Lower leg skin (tissue), 4 donors: ENCODE measurements around the gene STAC2. TPM values are rescaled to one million over a fixed set of nuclear protein-coding genes. Genes with fewer than 3 reads are reported as not detected.

Experiments used
- DNase-seq, 2 donors: peaks; one replicate each; pipeline ENCODE4 v3.0.0-alpha.2; 2019; ENCODE audit warnings: low spot score in 2 of 2
- H3K4me3 ChIP-seq: fragments of 200-600 bp; sonication (generic); 2 replicates; pipeline ENCODE4 v1.5.1; 2017; ENCODE audit warnings: mild to moderate bottlenecking, low read depth; ENCODE audit not compliant: poor library complexity, severe bottlenecking
- CTCF ChIP-seq, 3 donors: fragments of 450-650 bp; IDR thresholded peaks; one replicate each; pipeline ENCODE4 v1.5.1; 2016; ENCODE audit warnings: antibody characterized with exemption in 3 of 3, mild to moderate bottlenecking in 3 of 3, moderate library complexity in 2 of 3
- POLR2A ChIP-seq, 2 donors: fragments of 450-650 bp; IDR thresholded peaks; one replicate each; pipeline ENCODE4 v1.6.1; 2016 to 2017; ENCODE audit warnings: antibody characterized with exemption in 2 of 2, mild to moderate bottlenecking in 1 of 2, moderate library complexity in 1 of 2
- WGBS, 2 donors: methylation state at CpG; one replicate each; pipeline ENCODE4 v1.1.5; 2018; 5-methylcytosine and 5-hydroxymethylcytosine counted together
- intact Hi-C: fragments of 100-400 bp; cut with DNase I; formaldehyde crosslinking; loops from one replicate; pipeline ENCODE4 v1.15.0; 2023; ENCODE audit warnings: low total_unique reads
- total RNA-seq, 4 donors: library from RNA; depleted of rRNA; stranded (reverse); fragments of >200 nt; gene quantifications; one replicate each; pipeline ENCODE4 v1.1.0, GENCODE V29; 2016

The STAC2 gene
- total RNA-seq, 4 donors from 2014 or later = 2.3 to 35.6 (median 10.8) TPM

GRCh38 chr17:39210093-39210434, 15.7 kb downstream of the STAC2 start:
- no peak for DNase-seq
- intact Hi-C loops = no loop called here
- H3K4me3 ChIP-seq = no peak overlapping the region
- WGBS, 2 donors = 26 to 64% methylated on average over 7 to 10 of the region's 22 CpGs
- TF ChIP-seq CTCF (IDR thresholded peaks at IDR 0.05) (no peak), POLR2A (IDR thresholded peaks at IDR 0.05) (no peak)

- intact Hi-C loops = loop anchor here (5.0 kb wide), 1 partner anchor 548 kb away; no protein-coding TSS in a partner anchor
- no peak overlapping the region for H3K4me3 ChIP-seq
- DNase-seq = peak; percentile 81 to 91
- 2 to 6% methylated on average over 6 to 28 of the region's 39 CpGs for WGBS, 2 donors
- TF ChIP-seq POLR2A (IDR thresholded peaks at IDR 0.05) (no peak), CTCF (IDR thresholded peaks at IDR 0.05) (no peak)
Measured at GRCh38 chr17:39209317-39210092, 16.2 kb downstream of the STAC2 start.

GRCh38 chr17:39208893-39209292, 16.9 kb downstream of the STAC2 start:
- intact Hi-C loops = loop anchor here (5.0 kb wide), 1 partner anchor 548 kb away; no protein-coding TSS in a partner anchor
- no peak overlapping the region for H3K4me3 ChIP-seq
- no peak for TF ChIP-seq CTCF (IDR thresholded peaks at IDR 0.05)
- 56 to 63% methylated on average over 8 of the region's 8 CpGs for WGBS, 2 donors
- peak; percentile 42 to 83 for DNase-seq

DNA sequence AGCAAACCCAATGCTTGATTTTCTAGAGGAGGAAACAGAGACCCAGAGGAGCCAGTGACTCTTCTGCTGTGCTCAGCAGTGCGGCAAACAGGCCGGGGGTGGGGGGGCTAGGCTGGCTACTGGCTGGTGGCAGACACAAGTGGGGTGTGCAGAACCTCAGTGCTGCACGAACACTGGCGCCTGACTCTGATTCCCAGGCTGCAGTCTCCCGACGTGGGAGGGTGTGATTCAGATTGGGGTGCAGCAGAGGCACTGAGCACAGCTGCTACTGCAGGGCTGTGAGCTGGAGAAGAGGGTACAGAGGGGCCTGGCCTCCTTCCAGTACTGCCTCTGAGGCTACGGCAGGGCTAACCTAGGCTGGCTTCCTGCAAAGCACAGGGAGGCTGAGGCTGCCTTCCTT, 17.6 kb downstream of the STAC2 start:
- TF ChIP-seq CTCF (IDR thresholded peaks at IDR 0.05) (no peak), POLR2A (IDR thresholded peaks at IDR 0.05) (no peak)
- DNase-seq = peak in 1 of 2 donors; percentile 84
- no peak overlapping the region for H3K4me3 ChIP-seq
- intact Hi-C loops = loop anchor here (5.0 kb wide), 1 partner anchor 549 kb away; no protein-coding TSS in a partner anchor
- 53 to 58% methylated on average over 7 of the region's 7 CpGs for WGBS, 2 donors

- WGBS, 2 donors = 81 to 89% methylated on average over 3 of the region's 3 CpGs
- no peak for TF ChIP-seq POLR2A (IDR thresholded peaks at IDR 0.05)
- no peak for TF ChIP-seq CTCF (IDR thresholded peaks at IDR 0.05)
- intact Hi-C loops = loop anchor here (5.0 kb wide), 1 partner anchor 552 kb away; no protein-coding TSS in a partner anchor
- no peak overlapping the region for H3K4me3 ChIP-seq
- no peak for DNase-seq
Measured at GRCh38 chr17:39205112-39205526, 20.6 kb downstream of the STAC2 start.
